Measurements from ENCODE around the gene CTAGE6.
"Not testable (repeated sequence)": the region's sequence is repeated elsewhere in the genome, so short reads cannot be mapped to it uniquely, and the experiment has no call there.

CTAGE6 gene

DNA sequence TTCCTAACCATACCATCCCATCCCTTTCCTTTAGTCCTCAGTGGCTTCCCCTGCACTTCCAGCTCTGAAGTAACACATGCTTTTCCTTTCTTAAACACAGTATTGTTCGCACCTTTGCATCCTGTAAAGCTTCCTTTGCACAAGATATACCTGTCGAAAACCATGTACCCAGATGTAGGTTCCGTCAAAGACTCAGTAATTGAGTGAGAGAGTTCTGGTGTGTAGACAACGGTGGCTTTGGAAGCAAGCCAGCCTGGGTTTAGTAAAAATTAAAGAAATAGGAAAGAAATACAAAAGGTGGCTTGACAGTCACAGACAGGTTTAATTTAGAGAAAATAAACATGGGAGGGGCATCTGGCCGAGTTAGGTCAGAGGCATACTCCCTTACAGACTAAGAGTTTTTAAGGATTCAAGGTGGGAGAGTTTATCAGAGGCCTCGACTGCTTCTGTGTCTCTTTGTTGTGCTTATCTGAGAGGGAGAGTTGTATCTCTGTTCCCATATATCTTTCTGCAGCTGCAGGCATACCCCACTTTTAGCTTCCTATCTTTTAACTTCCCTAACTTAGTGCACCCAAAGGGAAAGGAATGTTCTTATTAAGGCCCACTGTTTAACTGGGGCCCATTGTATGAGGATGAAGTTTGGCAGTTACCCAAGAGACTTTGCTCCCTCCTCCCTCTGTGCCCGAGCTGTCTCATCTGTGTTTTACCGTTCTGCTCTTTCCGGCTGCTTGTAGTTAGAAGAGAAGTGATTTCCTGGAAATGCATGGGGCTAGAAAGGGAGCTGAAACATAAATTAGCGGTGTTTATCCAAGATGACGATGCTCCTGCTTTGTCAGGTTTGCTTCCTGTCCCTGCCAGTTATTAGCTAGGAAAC lies 42.7 kb downstream of the CTAGE6 start:
- FAIRE-seq, result not testable (repeated sequence)

DNA sequence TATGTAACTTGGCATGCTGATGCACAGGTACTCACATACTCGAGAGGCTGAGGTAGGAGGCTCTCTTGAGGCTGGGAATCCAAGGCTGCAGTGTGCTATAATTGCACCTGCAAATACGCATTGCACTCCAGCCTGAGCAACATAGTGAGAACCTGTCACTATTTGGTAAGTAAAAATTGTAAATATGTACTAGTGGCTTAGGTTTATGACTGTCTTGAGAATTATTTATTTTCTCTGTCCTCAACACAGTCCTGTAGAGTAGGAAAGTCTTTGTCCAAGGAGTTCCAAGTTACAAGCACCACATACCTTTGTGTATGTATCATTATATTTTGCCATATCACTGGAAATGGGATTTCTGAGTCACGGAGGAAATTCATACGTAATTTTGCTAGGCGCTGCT lies 45.1 kb downstream of the CTAGE6 start:
- FAIRE-seq, result not testable (repeated sequence)

- FAIRE-seq, result not testable (repeated sequence)
These were observed 45.7 kb downstream of the CTAGE6 start for GRCh38 chr7:143711727-143712324.

GRCh38 chr7:143709895-143710294 lies 47.6 kb downstream of the CTAGE6 start:
- FAIRE-seq, result not testable (repeated sequence)

All from colon (tissue), 2 donors.